ENCODE measurements around the gene ZBTB7C. TPM values are rescaled to one million over a fixed set of nuclear protein-coding genes. Genes with fewer than 3 reads are reported as not detected.

The ZBTB7C gene
- total and polyA plus RNA-seq, 2 of the 8 experiments (the other 6 are each of a cell fraction or from before 2014, with no cell fraction given): 0.15 to 0.45 TPM

DNA sequence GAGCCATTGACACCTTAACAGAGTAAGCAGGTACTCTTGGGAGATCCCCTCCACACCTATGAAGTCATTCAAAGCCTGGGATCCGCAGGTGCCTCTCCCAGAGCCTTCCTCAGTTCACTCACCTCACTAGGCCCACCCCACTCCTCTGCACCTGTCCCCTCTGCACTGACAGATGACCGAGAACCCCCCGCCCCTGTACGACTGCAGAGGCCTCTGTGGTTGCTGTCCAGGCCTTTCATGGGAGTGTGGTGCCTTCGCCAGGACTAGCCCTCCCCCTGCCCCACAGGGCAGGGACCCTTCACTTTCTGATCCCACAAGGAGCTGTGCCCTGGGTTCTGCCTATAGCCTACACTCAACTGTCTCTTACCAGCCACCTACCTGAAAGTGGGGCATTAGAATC, 238.5 kb downstream of the ZBTB7C start:
- FAIRE-seq: no peak
- Histone ChIP-seq H2BK120ac (replicated peaks; ENCODE audit: low read depth, low read length) (no peak overlapping the region), H3K4ac (replicated peaks; ENCODE audit: insufficient read length, low read depth, low read length) (no peak overlapping the region), H2BK15ac (ENCODE audit: low read length) (no peak overlapping the region), H3K36me3 (ENCODE audit: control insufficient read depth in 2 of 4, insufficient read depth in 4 of 4, low read length in 3 of 4) (no peaks in the 10 kb centered on the region), H2BK20ac (ENCODE audit: low read length) (no peak overlapping the region), H3K23ac (ENCODE audit: insufficient read length) (no peak overlapping the region), H3K79me1 (ENCODE audit: low read depth, low read length) (no peaks in the 10 kb centered on the region), H4K20me1 (replicated peaks in 1 of 2; ENCODE audit: control insufficient read depth in 1 of 2, insufficient read depth in 2 of 2, low read length in 2 of 2) (no peaks in the 10 kb centered on the region), H3K14ac (ENCODE audit: insufficient read length) (no peak overlapping the region), H3K9ac (replicated peaks in 1 of 4; ENCODE audit: extremely low read depth in 1 of 4, low read depth in 3 of 4, low read length in 3 of 4) (no peak overlapping the region), H2AFZ (ENCODE audit: low read length) (no peak overlapping the region), H4K8ac (ENCODE audit: extremely low read depth, insufficient read depth, low read length) (no peak overlapping the region), H3K4me1 (replicated peaks in 1 of 4; ENCODE audit: control insufficient read depth in 3 of 4, insufficient read depth in 4 of 4, low read length in 3 of 4) (peaks cover 0 to 5% (median 0%) of the 10 kb centered on the region in 4 experiments; a peak in 1 of 7 replicates), H3K18ac (ENCODE audit: extremely low read depth, low read length) (no peak overlapping the region), H3K9me3 (ENCODE audit: insufficient read depth in 2 of 2, low read depth in 1 of 2, low read length in 1 of 2) (no peaks in the 10 kb centered on the region), H2AK5ac (ENCODE audit: low read depth, low read length) (no peak overlapping the region), H4K91ac (replicated peaks; ENCODE audit: insufficient read length, low read length) (no peak overlapping the region), H3K79me2 (ENCODE audit: control insufficient read depth in 1 of 2, insufficient read depth in 2 of 2, low read length in 2 of 2) (no peaks in the 10 kb centered on the region), H2BK12ac (ENCODE audit: low read depth, low read length) (no peak overlapping the region), H4K5ac (ENCODE audit: insufficient read length, low read depth, low read length) (no peak overlapping the region), H3K23me2 (ENCODE audit: low read depth, low read length) (no peaks in the 10 kb centered on the region), H3K27me3 (replicated peaks in 1 of 4; ENCODE audit: control insufficient read depth in 3 of 4, extremely low read depth in 1 of 4, insufficient read depth in 3 of 4, low read length in 3 of 4) (peaks cover 0 to 3% (median 0%) of the 10 kb centered on the region in 4 experiments; a peak in 1 of 7 replicates), H3K56ac (replicated peaks; ENCODE audit: insufficient read length, low read depth, low read length) (no peak overlapping the region), H3K4me3 (ENCODE audit: extremely low read depth in 1 of 4, insufficient read depth in 2 of 4, low read depth in 3 of 4, low read length in 4 of 4) (no peak overlapping the region), H2BK5ac (ENCODE audit: low read depth, low read length) (no peak overlapping the region), H3K4me2 (ENCODE audit: insufficient read depth in 1 of 2, low read depth in 2 of 2, low read length in 2 of 2) (no peak overlapping the region), H3K27ac (ENCODE audit: low read depth, low read length) (no peak overlapping the region)
- 88% methylated on average over 5 of the region's 5 CpGs; no CpG with 5 or more reads in 1 of the 2 experiments for WGBS, 2 experiments (ENCODE audit: extremely low coverage in 1 of 2, insufficient coverage in 1 of 2, insufficient read length in 1 of 2, insufficient replicate concordance in 2 of 2, low coverage in 1 of 2, low lambda C conversion rate in 2 of 2, missing lambda C conversion rate in 1 of 2)
- CTCF ChIA-PET (ENCODE audit: partially characterized antibody): interaction anchor here (0.6 to 1.7 kb wide), 4 partner anchors 17 to 399 kb away, joined by 3 to 4 read pairs (median 3); no protein-coding TSS in a partner anchor
- POLR2A ChIA-PET (ENCODE audit: partially characterized antibody): interaction anchor here (0.6 kb wide), 1 partner anchor 23 kb away, joined by 3 read pairs; no protein-coding TSS in a partner anchor
- no peak for DNase-seq (ENCODE audit: low read depth in 1 of 2, low spot score in 2 of 2)
- no peak for TF ChIP-seq CEBPB (IDR thresholded peaks at IDR 0.05; ENCODE audit: low read depth, low read length)
- TF ChIP-seq, protein P1, sequence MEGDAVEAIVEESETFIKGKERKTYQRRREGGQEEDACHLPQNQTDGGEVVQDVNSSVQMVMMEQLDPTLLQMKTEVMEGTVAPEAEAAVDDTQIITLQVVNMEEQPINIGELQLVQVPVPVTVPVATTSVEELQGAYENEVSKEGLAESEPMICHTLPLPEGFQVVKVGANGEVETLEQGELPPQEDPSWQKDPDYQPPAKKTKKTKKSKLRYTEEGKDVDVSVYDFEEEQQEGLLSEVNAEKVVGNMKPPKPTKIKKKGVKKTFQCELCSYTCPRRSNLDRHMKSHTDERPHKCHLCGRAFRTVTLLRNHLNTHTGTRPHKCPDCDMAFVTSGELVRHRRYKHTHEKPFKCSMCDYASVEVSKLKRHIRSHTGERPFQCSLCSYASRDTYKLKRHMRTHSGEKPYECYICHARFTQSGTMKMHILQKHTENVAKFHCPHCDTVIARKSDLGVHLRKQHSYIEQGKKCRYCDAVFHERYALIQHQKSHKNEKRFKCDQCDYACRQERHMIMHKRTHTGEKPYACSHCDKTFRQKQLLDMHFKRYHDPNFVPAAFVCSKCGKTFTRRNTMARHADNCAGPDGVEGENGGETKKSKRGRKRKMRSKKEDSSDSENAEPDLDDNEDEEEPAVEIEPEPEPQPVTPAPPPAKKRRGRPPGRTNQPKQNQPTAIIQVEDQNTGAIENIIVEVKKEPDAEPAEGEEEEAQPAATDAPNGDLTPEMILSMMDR (IDR thresholded peaks at IDR 0.05; ENCODE audit: control extremely low read depth in 1 of 3, insufficient read depth in 1 of 3, low read depth in 1 of 3, low read length in 3 of 3): no peak
- TF ChIP-seq NANOG (IDR thresholded peaks at IDR 0.05; ENCODE audit: insufficient read depth, low read depth, low read length, poor library complexity, severe bottlenecking): no peak
- no peak for TF ChIP-seq SP2 (IDR thresholded peaks at IDR 0.05; ENCODE audit: low read length)
- no peak for TF ChIP-seq BACH1 (IDR thresholded peaks at IDR 0.05; ENCODE audit: low read length)
- TF ChIP-seq SIN3A (conservative IDR thresholded peaks at IDR 0.05 in 1 of 2, IDR thresholded peaks at IDR 0.05 in 1 of 2; ENCODE audit: low read depth in 1 of 2, low read length in 2 of 2): no peak
- TF ChIP-seq SP1 (IDR thresholded peaks at IDR 0.05; ENCODE audit: low read depth, low read length): no peak
- no peak for TF ChIP-seq SAP30 (IDR thresholded peaks at IDR 0.05; ENCODE audit: insufficient read depth, insufficient replicate concordance, low read length)
- TF ChIP-seq, protein P2, sequence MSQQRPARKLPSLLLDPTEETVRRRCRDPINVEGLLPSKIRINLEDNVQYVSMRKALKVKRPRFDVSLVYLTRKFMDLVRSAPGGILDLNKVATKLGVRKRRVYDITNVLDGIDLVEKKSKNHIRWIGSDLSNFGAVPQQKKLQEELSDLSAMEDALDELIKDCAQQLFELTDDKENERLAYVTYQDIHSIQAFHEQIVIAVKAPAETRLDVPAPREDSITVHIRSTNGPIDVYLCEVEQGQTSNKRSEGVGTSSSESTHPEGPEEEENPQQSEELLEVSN (IDR thresholded peaks at IDR 0.05): no peak
- TF ChIP-seq RFX5 (IDR thresholded peaks at IDR 0.05; ENCODE audit: borderline replicate concordance, low read depth, low read length): no peak
